SIG-M5 treated with dmso at 0.1 percent for 504 hours (cell line): ENCODE measurements around the gene B3GALT5.

Source experiments
- DNase-seq: peaks from one replicate; lab custom pipeline; 2025; ENCODE audit not compliant: unreplicated experiment; lab: John Stamatoyannopoulos, UW

B3GALT5 gene

GRCh38 chr21:39644062-39644560 is 31.4 kb downstream of the B3GALT5 start:
- no peak for DNase-seq

- DNase-seq = no peak
These were observed 32.6 kb downstream of the B3GALT5 start for GRCh38 chr21:39645331-39645730.

DNA sequence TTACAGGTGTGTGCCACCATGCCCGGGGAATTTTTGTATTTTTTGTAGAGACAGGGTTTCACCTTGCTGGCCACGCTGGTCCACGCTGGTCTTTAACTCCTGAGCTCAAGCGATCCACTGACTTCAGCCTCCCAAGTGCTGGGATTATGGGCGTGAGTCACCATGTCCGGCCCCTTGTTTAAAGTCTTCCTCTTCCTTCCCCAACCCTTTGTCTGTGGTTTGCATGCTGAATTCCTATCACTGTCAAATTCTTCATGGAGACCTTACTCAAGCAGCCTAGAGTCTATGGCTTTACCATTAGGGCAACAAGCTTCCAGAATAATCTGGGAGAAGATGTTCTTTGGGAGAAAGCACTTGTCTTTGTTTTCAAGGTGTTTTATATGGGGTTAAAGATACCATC is 34.7 kb downstream of the B3GALT5 start:
- DNase-seq = no peak

DNA sequence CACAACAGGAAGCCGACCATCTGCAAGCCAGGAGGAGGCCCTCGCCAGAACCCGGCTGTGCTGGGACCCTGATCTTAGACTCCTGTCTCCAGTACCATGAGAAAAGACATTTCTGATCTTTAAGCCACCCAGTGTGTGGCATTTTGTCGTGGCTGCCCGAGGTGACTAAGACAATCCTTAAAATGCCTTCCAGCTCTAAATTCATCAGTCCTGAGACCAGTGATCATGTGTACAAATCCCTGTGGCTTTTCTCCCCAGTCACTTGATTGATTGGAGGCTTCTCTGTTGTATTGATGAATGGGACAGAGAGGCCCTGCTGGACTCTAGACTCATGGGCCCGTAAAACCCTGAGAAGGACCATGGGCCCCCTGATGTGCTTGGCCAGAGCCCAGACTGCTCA is 36.1 kb downstream of the B3GALT5 start:
- DNase-seq = no peak

GRCh38 chr21:39649526-39649925 is 36.8 kb downstream of the B3GALT5 start:
- DNase-seq = no peak

DNA sequence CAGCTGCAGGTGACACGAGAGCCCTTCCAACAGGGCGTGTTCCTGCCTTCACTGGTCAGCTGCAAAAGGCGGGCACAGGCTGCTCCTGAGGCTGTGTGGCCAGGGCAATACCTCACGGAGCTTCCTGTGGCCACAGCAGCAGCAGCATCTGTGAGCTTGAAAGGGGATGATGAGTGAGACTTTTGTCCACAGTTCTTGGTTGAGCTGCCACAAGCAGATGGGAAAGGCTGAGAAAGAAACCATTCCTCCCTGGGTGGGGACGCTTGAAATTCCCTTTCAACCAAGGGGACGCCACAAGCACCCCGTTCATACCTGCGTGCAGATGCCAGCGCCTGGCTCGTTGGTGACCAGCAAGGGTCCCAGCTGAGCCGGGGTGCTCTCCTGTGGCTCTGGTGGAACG is 37.6 kb downstream of the B3GALT5 start:
- DNase-seq = no peak

GRCh38 chr21:39650801-39651200 is 38.1 kb downstream of the B3GALT5 start:
- no peak for DNase-seq

- DNase-seq = no peak
These were observed 38.5 kb downstream of the B3GALT5 start for GRCh38 chr21:39651206-39651605.

DNA sequence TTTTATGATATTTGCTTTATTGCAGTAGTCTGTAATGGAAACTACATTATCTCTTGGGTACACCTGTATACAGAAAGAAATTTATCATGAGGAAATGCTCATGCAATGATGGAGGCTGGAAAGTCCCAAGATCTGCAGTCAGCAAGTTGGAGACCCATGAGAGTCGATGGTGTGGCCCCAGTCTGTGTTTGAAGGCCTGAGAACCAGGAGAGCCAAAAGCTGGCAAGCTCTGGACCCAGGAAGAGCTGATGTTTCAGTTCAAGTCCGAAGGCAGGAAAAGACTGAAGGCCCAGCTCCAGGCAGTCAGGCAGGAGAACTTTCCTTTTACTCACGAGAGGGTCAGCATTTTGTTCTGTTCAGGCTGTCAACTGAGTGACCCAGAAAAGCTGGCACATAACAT is 42.2 kb downstream of the B3GALT5 start:
- DNase-seq = no peak

- DNase-seq = no peak
These were observed 42.8 kb downstream of the B3GALT5 start for GRCh38 chr21:39655589-39655988.

DNA sequence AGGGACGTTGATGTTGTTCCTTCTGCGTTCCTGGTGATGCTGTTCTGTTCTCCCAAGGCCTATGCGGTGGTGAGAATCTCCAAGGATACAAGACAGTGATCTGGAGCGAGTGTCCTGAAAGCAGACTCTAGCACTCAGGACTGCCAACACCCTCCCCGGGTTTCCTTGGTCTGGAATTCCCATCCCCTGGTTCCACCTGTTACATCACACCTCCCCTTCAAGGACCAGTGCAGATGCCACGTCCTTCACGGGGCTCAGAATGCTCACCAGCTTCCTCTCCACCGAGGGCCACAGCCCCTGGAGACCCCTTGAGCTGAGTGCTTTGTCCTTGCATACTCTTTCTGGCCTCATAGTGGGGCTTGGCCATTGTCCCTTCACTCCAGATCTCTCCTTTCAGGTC is 43.5 kb downstream of the B3GALT5 start:
- no peak for DNase-seq

GRCh38 chr21:39657091-39657689 is 44.5 kb downstream of the B3GALT5 start:
- no peak for DNase-seq

DNA sequence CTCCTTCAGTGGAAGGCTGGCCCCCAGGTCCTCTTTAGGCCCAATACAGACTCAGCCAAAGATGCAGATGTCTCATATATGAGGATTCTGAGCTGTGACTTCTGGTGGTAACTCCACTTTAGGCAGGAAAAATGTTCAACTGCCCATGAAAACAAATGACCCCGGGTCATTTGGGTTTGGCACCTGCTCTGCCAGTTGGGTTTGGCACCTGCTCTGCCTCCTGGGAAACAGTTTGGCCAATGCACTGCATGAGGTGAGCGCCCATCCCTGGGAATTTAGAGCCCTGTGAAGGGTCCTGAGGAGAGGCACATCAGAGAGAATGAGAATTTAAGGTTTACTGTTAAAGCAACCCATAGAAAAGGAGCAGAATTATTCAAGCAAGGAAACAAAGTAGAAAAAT is 45.3 kb downstream of the B3GALT5 start:
- DNase-seq = no peak

GRCh38 chr21:39659070-39659815 is 46.5 kb downstream of the B3GALT5 start:
- no peak for DNase-seq

DNA sequence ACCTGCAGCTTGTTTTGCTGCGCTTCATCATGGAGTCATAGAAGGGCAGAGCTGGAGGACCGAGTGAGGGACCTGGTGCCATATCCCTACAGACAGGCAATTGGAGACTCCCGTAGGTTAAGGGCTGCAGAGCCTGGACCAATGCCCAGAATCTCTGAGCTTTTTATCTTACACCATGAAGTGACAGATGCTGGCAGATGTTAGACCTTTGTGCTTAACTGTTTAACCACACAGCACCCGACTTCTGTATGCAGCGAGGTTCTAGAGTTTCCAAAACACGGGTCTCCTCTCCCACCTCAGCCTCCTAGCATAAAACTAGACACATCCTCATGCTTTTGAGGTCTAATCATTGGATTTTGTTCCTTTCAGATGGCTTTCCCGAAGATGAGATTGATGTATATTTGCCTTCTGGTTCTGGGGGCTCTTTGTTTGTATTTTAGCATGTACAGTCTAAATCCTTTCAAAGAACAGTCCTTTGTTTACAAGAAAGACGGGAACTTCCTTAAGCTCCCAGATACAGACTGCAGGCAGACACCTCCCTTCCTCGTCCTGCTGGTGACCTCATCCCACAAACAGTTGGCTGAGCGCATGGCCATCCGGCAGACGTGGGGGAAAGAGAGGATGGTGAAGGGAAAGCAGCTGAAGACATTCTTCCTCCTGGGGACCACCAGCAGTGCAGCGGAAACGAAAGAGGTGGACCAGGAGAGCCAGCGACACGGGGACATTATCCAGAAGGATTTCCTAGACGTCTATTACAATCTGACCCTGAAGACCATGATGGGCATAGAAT is 47.6 kb downstream of the B3GALT5 start:
- no peak for DNase-seq

- DNase-seq = no peak
These were observed 48.4 kb downstream of the B3GALT5 start for GRCh38 chr21:39661121-39661520.

GRCh38 chr21:39661740-39662139 is 49.0 kb downstream of the B3GALT5 start:
- DNase-seq = no peak

- no peak for DNase-seq
These were observed 49.7 kb downstream of the B3GALT5 start for GRCh38 chr21:39662411-39662953.

DNA sequence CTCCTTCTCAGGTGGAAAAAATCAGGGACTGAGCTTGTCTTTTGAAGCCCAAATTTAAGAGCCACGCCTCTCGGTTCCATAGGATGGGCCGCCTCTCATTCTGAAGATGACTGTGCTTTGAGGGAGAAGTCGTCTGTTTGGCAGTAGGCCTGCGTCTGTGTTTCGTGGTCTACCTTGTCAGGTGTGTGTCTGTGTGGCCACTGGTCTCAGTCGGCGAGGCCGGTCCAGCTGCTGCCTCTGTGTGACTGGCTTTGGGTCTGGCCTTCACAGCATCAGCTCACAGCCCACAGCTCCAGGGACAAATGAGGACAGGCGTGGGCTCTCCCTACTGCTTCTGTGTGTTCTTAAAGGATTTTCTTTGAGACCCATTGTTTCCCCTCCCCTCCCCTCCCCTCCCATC is 50.3 kb downstream of the B3GALT5 start:
- no peak for DNase-seq

DNA sequence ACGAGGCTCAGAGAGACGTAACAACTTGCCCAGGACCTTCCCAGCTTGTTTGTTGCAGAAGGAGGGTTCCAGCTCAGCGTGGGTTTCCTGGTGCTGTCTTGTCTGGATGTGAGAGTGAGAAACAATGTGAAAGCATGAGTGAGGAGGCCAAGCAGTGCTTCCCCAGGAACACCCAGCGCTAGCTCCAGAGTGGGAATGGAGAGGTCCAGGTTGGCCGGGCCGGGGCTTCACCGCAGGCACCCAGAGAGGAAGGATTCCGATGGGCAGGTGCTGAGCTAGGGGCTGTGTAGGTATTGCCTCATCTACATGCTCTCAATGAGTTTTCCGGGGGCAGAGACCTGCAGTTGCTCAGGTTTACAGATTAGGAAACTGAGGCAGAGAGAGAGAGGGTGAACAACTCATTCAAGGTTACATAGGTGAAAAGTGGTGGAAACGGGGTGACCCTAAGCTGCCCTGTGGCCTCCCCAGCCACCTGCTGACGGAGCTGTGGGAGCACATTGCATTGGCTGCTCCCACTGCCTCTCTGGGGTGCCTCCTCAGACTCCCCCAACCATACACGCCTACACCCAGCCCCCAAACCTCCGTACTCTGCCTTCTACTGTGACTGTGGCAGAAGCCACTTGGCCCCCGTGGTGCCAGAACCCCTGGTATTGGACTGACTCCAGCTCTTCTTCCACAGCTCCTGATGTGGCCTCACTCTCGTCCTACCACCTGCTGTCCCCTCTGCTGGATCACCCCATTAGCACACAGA is 51.2 kb downstream of the B3GALT5 start:
- DNase-seq = no peak

- no peak for DNase-seq
These were observed 51.8 kb downstream of the B3GALT5 start for GRCh38 chr21:39664586-39664985.
